Thymus (tissue), 11 donors: Measurements from ENCODE around the gene STRIT1. TPM values are rescaled to one million over a fixed set of nuclear protein-coding genes. Genes with fewer than 3 reads are reported as not detected.
"Not testable (repeated sequence)": the region's sequence is repeated elsewhere in the genome, so short reads cannot be mapped to it uniquely, and the experiment has no call there.

ENCODE experiments used
- DNase-seq, 9 donors: peaks; one replicate each; pipeline ENCODE4 v3.0.0-alpha.2; 2013; ENCODE audit warnings: low spot score in 9 of 9, low read depth in 6 of 9, missing footprints in 1 of 9
- H3K27ac ChIP-seq, 2 donors: one replicate each; pipeline ENCODE4 v1.5.1; 2013; ENCODE audit warnings: control low read depth in 1 of 2, low read depth in 1 of 2, low read length in 1 of 2, mild to moderate bottlenecking in 1 of 2, moderate library complexity in 1 of 2
- H3K27me3 ChIP-seq, 2 donors: one replicate each; pipeline ENCODE4 v1.5.1; 2013; ENCODE audit warnings: low read length in 1 of 2; ENCODE audit not compliant: control insufficient read depth in 2 of 2, insufficient read depth in 1 of 2
- H3K36me3 ChIP-seq, 2 donors: one replicate each; pipeline ENCODE4 v1.5.1; 2013; ENCODE audit warnings: low read length in 1 of 2, mild to moderate bottlenecking in 1 of 2, moderate library complexity in 1 of 2; ENCODE audit not compliant: control insufficient read depth in 2 of 2, insufficient read depth in 2 of 2
- H3K4me1 ChIP-seq, 2 donors: one replicate each; pipeline ENCODE4 v1.5.1; 2013; ENCODE audit warnings: low read length in 2 of 2; ENCODE audit not compliant: control insufficient read depth in 2 of 2, insufficient read depth in 2 of 2
- H3K4me3 ChIP-seq, 2 donors: one replicate each; pipeline ENCODE4 v1.5.1; 2013; ENCODE audit warnings: low read length in 2 of 2, control low read depth in 1 of 2, mild to moderate bottlenecking in 1 of 2
- H3K9me3 ChIP-seq, 2 donors: one replicate each; pipeline ENCODE4 v1.5.1; 2013; ENCODE audit warnings: low read length in 1 of 2, mild to moderate bottlenecking in 1 of 2; ENCODE audit not compliant: control insufficient read depth in 2 of 2, insufficient read depth in 1 of 2
- WGBS: extraction: QIAGEN DNeasy Blood & Tissue Kit; methylation state at CpG from one replicate; pipeline ENCODE4 v1.1.7; 2013; 5-methylcytosine and 5-hydroxymethylcytosine counted together
- polyA plus RNA-seq: library from polyadenylated mRNA; stranded (reverse); fragments of 200-250 nt; gene quantifications from one replicate; pipeline ENCODE4 v1.2.3, GENCODE V29; 2013
- total RNA-seq: library from RNA; stranded (reverse); fragments of 120-200 nt; gene quantifications from one replicate; pipeline ENCODE4 v1.2.4, GENCODE V29; 2013
- donor health status: healthy.

STRIT1 gene
- total and polyA plus RNA-seq, 2 donors: 0.32 TPM; not detected in 1

DNA sequence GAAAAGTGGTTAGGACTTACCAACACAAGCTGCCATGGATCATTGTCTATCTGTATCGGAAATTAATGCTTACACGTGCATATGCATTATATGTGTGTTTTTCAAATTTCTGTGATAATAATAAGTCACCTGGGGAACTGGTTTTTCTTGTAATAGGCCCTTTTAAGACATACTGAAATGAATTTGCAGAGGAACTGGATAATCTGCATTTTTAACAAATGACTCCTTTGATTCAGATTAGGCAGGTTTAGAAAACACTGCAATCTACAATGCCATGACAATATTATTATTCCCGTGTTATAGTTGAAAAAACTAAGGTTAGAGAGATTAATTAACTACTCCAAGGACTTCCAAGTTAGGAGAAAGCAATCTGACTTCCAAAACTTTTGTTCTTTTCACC, 23.4 kb downstream of the STRIT1 start:
- H3K9me3 ChIP-seq: no peaks in the 10 kb centered on the region
- H3K36me3 ChIP-seq: no peaks in the 10 kb centered on the region
- no peaks in the 10 kb centered on the region for H3K27me3 ChIP-seq
- H3K4me3 ChIP-seq: no peak overlapping the region
- no peak for DNase-seq
- WGBS: 95% methylated on average over 3 of the region's 3 CpGs
- H3K27ac ChIP-seq: no peak overlapping the region
- H3K4me1 ChIP-seq: no peaks in the 10 kb centered on the region

DNA sequence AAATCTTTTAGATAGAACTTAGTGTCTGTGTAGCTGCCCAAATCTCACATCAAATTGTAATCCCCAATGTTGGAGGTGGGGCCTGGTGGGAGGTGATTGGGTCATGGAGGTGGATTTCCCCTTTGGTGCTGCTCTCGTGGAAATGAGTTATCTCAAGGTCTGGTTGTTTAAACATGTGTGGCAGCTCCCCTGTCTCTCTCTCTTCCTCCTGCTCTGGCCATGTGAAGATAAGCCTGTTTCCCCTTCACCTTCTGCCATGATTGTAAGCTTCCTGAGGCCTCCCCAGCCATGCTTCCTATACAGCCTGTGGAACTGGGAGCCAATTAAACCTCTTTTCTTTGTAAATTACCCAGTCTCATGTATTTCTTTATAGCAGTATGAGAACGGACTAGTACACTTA, 30.6 kb downstream of the STRIT1 start:
- not testable (repeated sequence) for DNase-seq, H3K9me3 ChIP-seq, H3K27me3 ChIP-seq, H3K4me1 ChIP-seq, H3K27ac ChIP-seq, H3K36me3 ChIP-seq, H3K4me3 ChIP-seq
- 96% methylated on average over 2 of the region's 2 CpGs for WGBS

DNA sequence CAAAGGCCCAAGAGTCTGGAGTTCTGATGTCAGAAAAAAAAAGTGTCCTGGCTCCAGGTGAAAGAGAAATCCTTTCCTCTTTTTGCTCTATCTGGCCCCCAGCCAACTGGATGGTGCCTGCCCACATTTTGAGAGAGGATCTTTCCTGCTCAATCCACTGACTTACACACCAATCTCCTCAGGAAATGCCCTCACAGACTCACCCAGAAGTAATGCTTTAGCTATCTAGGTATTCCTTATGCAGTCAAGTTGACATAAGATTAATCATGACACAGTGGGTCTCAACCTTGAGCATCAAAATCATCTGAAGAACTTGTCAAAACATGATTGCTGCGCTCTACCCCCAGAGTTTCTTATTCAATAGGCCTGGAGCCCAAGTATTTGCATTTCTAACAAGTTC, 31.2 kb downstream of the STRIT1 start:
- H3K9me3 ChIP-seq: no peaks in the 10 kb centered on the region
- no peak overlapping the region for H3K27ac ChIP-seq
- no peaks in the 10 kb centered on the region for H3K36me3 ChIP-seq
- DNase-seq: no peak
- no peaks in the 10 kb centered on the region for H3K27me3 ChIP-seq
- WGBS: 90% methylated on average over 1 of the region's 1 CpG
- no peak overlapping the region for H3K4me3 ChIP-seq
- no peaks in the 10 kb centered on the region for H3K4me1 ChIP-seq

DNA sequence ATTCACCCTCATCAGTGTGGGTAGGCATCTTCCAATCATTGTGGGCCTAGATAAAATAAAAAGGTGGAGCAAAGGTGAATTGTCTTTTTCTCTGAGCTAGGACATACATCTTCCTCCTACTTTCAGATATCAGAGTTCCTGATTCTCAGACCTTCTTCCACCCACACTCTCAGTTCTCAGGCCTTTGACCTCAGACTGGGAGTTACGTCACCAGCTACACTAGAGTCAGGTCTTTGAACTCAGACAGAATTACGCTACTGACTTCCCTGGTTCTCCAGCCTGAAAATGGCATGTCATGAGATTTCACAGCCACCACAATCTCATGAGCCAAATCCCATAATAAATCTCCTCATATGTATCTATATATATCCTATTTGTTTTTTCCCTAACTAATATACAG, 39.0 kb downstream of the STRIT1 start:
- Histone ChIP-seq H3K4me3 (no peak overlapping the region), H3K36me3 (no peaks in the 10 kb centered on the region), H3K4me1 (no peaks in the 10 kb centered on the region), H3K27me3 (no peaks in the 10 kb centered on the region), H3K9me3 (no peaks in the 10 kb centered on the region), H3K27ac (no peak overlapping the region)
- no peak for DNase-seq
- WGBS: 99% methylated on average over 2 of the region's 2 CpGs

DNA sequence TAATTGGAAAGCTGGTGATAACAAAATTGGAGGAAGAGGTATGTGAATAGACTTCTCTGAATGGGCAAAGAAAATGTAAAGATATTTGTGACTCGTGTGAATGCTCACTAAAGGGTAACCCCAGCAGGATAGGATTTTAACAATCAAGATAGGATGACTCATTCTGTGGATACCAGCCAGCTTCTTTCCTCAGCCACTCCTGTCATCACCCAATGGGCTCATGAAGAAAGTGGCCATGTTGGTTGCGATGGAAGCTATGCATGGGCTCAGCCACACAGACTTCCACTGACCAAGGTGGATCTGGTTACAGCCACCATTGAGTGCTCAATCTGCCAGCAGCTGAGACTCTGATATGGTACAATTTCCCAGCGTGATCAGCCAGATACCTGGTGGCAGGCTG, 40.9 kb downstream of the STRIT1 start:
- 95% methylated on average over 3 of the region's 3 CpGs for WGBS

GRCh38 chr3:155252021-155252420, 41.5 kb downstream of the STRIT1 start:
- H3K4me1 ChIP-seq: no peaks in the 10 kb centered on the region
- no peak overlapping the region for H3K4me3 ChIP-seq
- H3K27me3 ChIP-seq: no peaks in the 10 kb centered on the region
- 50% methylated on average over 2 of the region's 2 CpGs for WGBS
- H3K36me3 ChIP-seq: no peaks in the 10 kb centered on the region
- no peaks in the 10 kb centered on the region for H3K9me3 ChIP-seq
- H3K27ac ChIP-seq: no peak overlapping the region
- no peak for DNase-seq

More for the DNA sequence above, 40.9 kb downstream of the STRIT1 start:
- no peaks in the 10 kb centered on the region for H3K4me1 ChIP-seq
- H3K4me3 ChIP-seq: no peak overlapping the region
- H3K27ac ChIP-seq: no peak overlapping the region
- no peaks in the 10 kb centered on the region for H3K9me3 ChIP-seq
- no peaks in the 10 kb centered on the region for H3K27me3 ChIP-seq
- no peaks in the 10 kb centered on the region for H3K36me3 ChIP-seq
- no peak for DNase-seq

GRCh38 chr3:155248531-155249187, 44.8 kb downstream of the STRIT1 start:
- no peak overlapping the region for H3K4me3 ChIP-seq
- 94% methylated on average over 1 of the region's 1 CpG for WGBS
- H3K27me3 ChIP-seq: no peaks in the 10 kb centered on the region
- H3K9me3 ChIP-seq: no peaks in the 10 kb centered on the region
- H3K4me1 ChIP-seq: no peaks in the 10 kb centered on the region
- no peak for DNase-seq
- no peak overlapping the region for H3K27ac ChIP-seq
- H3K36me3 ChIP-seq: no peaks in the 10 kb centered on the region

DNA sequence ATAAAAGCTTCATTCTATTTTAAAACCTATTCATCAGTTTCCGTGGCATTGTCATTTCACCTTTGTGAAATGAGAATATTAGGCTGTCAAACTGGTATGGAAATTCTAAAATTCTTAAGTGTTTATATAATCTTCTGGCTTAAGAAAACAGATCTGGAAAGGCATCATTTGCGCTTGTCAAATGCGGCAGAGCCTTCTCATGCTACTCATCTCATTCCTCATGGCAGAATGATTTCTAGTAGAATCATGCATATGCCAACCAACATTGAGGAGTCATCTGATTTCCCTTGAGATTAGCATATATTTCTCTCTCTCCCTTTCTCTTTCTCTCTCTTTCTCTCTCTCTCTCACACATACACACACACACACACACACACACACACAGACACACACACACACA, 48.8 kb downstream of the STRIT1 start:
- Histone ChIP-seq H3K4me1 (no peaks in the 10 kb centered on the region), H3K36me3 (no peaks in the 10 kb centered on the region), H3K27ac (no peak overlapping the region), H3K9me3 (no peaks in the 10 kb centered on the region), H3K27me3 (no peaks in the 10 kb centered on the region), H3K4me3 (no peak overlapping the region)
- WGBS: 96% methylated on average over 3 of the region's 3 CpGs
- no peak for DNase-seq

GRCh38 chr3:155244216-155244615, 49.3 kb downstream of the STRIT1 start:
- H3K9me3 ChIP-seq: no peaks in the 10 kb centered on the region
- 94% methylated on average over 1 of the region's 1 CpG for WGBS
- H3K4me3 ChIP-seq: no peak overlapping the region
- no peaks in the 10 kb centered on the region for H3K27me3 ChIP-seq
- H3K27ac ChIP-seq: no peak overlapping the region
- H3K36me3 ChIP-seq: no peaks in the 10 kb centered on the region
- H3K4me1 ChIP-seq: no peaks in the 10 kb centered on the region
- DNase-seq: no peak
